GM18499 (cell line): ENCODE results near the gene SLC2A13.
"Not testable (repeated sequence)": the region's sequence is repeated elsewhere in the genome, so short reads cannot be mapped to it uniquely, and the experiment has no call there.

Experiments used
- ATAC-seq: cut with Tn5 transposase; IDR thresholded peaks from one replicate; pipeline ENCODE4 v1.9.1; 2021; ENCODE audit warnings: moderate number of reproducible peaks; ENCODE audit not compliant: insufficient read depth, unreplicated experiment

The SLC2A13 gene

DNA sequence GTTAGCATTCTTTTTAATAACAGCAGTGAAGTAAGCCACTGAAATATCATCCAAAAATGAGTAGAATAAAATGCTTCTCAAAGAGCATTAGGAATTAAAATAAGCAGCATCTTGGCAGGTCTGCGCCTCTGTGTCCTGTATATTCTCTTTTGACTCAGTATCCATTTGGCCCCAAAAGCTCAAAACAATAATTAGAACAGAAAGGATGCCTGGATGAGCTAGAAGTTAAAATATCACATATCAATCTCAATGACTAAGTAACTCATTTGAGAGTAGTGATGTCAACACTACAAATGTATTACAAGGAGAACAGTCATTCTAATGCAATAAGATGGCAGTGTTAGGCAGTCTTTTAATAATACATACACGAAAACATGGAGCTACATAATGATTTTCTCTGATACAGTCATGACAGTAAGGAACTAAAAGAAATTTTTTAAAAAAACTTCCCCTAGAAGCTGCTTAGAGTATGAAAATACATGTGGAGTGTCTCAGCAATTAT, 325.4 kb downstream of the SLC2A13 start:
- no peak for ATAC-seq

DNA sequence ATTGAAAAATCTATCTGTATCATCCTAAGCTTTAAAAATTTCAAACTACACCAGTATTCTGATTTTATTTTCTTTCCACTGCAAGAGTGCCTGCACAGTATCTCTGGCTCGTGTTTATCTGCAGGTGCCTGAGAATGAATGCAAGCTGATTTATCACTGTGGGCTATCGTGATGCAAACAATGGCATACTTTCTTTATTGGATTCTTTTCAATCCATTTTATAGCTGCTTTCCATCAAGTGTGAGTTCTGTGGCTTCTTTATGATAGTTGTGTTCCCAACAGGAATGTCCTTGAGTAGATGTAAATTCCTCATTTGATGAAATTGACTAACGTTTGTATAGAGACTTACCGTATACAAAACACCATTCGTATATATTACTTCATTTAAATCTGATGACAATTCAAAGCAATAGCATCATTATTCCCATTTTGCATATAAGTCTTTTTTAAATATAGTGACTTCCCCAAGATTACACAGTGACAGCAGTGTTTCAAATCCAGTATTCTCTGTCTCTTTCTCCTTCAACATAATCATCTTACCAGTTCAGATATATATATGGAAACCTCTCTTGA, 326.0 kb downstream of the SLC2A13 start:
- no peak for ATAC-seq

DNA sequence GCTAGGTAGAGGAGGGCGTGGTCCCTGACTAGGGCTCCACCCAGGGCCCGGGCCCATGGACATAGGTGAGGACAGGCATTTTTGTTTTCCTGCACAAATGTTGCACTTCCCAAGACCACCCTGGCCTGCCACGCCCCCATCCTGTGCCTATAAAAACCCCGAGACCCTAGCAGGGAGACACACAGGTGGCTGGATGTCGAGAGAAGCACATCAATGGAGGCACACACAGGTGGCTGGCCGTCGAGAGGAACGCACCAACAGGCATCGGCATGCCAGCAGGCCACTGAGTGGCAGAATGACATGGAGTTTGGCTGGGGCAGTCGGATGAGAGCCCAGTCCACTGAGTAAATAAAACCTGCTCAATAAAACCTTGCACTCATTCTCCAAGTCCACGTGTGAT, 328.4 kb downstream of the SLC2A13 start:
- ATAC-seq = no peak

DNA sequence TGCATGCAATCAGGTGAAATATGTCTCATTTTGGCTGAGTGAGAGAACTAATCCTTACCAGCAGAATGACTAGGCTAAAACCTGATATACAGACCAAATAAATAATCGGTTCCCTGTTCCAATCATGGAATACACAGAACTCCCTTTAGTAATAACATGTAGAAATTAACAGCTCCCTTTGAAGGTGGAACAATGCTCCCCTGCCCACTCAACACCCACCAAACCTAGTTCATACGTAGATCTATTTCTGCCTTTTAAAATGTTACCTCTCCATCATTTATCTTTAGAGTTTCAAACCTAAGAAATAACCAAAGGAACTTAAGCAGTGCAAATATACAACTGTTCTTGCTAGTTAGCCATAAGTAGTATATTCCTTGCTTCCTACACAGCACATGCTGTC, 332.6 kb downstream of the SLC2A13 start:
- ATAC-seq = no peak

DNA sequence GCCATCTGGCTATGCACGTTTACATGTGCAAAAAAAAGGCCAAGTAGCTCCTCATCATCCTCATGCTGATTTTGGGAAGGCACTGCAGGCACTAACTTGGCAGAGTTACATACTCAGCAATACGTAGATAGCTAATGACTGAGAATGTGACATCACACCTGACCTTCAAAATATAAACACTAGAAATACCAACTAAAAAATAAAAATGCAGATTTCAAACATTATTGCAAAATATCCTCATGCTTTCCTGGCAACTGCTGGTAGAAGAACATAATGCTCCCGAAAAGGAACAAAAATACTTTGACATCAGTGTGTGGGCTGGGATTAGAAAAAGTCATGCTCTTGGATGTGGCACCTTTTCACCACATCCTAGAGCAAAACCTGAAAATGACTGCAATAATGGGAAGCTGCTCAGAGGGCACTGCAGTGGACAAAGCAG, 333.0 kb downstream of the SLC2A13 start:
- no peak for ATAC-seq

DNA sequence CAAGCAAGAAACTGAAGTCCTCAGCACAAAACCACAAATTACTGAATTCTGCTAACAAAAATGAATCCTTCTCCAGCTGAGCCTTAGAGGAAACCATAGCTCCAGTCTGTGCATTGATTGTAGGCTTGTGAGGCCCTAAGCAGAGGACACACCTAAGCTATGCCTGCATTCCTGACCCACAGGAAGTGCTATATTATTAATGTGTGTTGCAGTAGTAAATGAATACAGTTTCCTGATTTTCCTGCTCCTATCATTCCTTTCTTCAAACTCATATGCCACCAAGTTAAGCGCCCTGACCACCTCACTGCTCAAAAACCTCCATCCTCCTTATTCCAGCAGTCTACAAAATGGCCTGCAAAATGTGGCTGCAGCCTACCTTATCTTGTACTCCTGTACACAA, 334.4 kb downstream of the SLC2A13 start:
- no peak for ATAC-seq

DNA sequence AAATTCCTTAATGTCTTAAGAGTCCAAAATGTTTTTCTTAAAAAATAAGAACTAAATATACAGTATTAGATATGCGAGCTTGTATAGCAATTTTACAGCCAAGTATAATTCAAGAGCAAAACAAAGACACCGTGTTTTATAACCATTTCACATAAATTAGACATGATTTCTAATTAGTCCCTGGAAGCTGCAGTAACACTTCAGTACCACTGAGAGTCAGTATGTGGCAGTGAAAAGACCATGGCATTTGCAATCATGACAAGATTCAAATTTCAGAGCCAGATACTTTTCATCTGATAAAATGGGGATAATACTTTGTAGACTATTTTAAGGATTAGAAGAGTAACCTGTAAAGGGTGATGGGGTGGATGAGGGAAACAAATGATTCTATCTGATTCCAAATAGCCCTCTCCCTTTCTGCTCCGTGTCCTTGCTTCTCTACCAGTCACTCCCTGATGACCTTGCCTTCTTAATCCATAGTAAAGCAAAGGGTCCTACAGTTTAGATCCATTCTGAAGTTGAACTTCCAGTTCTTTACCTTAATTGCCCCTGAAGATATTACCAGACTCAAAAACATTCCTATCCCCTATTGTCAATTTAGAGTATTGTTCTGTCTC, 340.8 kb downstream of the SLC2A13 start:
- ATAC-seq = no peak

DNA sequence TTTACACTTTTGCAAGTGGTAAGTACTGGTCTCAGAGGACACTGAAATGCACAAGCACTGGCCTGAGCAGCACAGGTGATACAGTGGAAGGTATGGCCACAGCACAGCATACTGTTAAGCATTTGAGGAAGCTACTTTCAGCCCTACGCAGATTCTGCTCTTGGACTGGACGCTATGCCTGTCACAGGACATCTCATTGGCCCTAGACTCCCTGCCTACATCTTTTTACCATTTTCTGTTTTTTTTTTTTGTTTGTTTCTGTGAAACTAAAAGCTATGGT, 342.1 kb downstream of the SLC2A13 start:
- ATAC-seq = no peak

DNA sequence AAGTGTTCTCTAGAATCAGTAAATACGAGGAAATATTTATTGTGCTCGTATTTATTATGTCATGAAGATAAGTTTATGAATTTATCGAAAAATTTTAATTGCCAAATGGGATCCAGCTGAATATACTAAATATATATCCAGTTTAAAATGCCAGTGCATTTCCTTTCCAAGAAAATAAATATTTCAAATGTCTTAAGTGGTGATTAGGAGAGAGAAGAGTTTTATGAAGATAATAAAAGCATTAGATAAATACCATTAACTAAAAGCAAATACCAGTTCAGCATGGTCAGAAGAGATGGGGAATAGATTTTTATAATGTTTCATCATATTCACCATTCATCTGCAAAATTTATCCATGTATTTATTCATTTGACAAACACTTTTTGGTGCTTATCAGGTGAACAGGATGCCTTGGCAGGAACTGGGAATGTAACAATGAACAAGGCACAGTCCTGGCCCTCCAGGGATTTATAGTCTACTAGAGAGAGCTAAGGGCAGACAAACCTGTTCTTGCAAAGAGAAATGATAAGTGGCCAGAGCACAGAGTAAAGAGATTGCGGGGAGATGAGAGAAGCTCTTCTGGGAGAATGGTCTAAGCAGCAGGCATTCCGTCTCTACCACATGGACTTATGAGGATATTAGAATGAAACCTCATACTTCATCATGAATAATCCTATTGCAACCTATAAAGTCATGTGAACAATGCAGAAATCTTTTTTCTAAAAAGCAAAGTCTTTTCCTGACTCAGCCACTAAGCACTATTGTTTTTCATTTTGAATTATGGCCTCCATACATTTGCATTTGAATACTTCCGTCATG, 342.6 kb downstream of the SLC2A13 start:
- no peak for ATAC-seq

DNA sequence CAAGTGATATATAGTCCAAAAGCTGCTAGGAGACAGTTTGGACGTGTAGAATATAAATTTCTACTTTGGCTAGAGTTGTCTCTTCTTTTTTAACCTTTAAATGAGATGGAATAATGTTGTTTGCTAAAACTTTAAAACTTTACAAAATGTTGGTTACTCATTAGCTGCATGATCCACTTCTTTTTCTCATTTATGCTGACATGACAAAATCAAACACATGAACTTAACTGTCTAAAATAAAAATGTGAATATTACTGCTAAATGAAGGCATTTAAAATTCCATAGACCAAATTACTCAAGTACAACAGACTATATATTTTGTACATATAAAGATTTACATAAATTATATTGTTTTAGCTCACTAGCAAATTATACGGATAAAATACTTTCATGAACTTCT, 350.4 kb downstream of the SLC2A13 start:
- no peak for ATAC-seq

DNA sequence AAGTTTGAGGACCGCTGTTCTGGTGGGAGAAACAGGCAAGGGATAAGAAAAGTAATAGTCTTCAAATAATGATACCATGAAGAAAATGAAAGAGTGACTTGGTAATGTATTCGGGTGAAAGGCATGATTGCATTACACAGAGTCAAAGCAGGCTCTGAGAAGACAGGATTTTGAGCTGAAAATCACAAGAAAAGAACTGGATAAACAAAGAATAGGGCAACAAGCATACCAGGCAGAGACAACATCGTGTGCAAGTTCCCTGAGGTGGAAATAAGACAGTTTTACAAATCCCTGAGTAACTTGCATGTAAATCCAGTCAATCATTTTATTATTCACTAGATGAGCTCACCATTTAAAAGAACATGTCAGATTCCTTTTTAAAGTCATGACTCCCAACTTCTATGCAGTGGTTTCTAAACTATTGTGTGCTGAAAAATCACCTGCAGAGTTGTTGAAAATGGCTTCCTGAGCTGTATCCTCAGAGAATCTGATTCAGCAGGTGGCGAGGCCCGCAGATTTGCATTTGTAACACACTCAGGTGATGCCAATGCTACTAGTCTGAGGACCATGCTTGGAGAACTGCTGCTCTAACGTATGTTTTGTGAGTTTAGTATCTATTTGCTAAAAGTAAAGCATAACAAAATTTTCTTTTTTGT, 353.3 kb downstream of the SLC2A13 start:
- no peak for ATAC-seq

DNA sequence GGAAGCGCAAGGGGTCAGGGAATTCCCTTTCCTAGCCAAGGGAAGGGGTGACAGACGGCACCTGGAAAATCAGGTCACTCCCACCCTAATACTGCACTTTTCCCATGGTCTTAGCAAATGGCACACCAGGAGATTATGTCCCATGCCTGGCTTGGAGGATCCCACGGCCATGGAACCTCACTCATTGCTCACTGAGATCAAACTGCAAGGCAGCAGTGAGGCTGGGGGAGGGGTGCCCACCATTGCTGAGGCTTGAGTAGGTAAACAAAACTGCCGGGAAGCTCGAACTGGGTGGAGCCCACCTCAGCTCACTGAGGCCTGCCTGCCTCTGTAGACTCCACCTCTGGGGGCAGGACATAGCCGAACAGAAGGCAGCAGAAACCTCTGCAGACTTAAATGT, 359.7 kb downstream of the SLC2A13 start:
- not testable (repeated sequence) for ATAC-seq

DNA sequence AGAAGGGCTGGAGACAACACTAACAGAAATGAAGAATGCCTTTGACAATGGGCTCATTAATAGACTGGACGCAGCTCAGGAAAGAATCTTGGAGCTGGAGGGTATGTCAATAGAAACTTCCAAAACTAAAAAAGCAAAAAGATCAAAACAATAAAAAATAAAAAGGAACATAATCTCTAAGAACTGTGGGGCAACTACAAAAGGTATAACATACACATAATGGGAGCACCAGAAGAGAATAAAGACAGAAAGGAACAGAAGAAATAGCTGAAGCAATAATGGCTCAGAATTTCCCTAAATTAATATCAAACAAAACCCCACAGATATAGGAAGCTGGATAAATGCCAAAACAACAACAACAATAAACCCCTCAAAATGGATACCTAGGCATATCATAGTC, 362.2 kb downstream of the SLC2A13 start:
- no peak for ATAC-seq

DNA sequence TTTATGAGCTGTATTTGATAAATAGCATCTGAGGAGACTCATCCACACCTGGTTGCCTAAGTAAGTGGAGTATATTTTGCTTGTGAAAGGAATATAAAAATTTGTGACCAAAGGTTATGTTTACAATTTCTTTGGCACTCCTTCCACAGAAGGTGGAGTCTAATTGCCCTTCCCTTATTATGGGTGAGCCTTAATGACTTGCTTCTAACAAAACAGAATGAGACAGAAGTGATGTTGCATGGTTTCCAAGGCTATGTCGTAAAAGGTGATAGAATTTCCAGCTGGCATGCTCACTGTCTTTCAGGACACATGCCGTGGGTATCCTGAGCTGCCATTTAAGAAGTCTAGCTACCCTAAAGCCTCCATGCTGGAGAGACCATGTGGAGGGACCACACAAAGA, 369.5 kb downstream of the SLC2A13 start:
- no peak for ATAC-seq

DNA sequence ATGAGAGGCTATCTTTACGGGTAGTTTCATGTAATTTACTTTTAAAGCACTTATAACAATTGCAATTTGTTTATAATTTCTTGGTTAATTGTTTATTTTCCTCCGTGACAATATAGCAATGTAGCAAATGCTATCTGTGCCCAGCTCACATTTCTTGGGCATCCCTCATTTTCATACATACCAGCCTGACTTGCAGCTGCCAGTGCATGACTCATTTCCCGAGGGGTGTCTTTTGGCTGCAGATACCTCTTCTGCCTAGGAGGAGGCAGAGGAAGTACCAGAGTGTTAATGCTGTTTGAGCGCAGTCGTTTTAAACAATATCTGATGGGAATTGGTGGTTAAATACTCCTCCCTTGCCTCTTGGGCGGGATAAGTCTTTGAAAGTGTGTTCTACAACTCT, 382.1 kb downstream of the SLC2A13 start:
- ATAC-seq = no peak

DNA sequence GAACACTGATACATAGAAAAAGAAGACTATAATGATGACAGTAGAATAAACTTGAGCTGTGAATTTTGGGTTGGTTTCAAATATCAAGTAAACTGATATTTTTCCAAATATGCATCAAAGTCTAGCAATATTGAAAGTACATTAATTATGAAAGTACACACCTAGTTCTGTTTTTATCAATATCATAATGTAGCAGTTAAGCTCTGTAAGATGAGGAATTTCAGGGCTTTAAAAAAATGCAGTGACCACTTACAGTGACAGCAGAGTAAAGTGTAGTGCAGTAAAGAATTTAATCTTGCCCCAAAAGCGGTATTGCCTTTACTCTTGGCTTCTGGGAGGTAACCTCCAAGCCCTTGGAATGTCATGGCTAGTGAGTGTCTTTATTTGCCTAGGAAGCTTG, 383.4 kb downstream of the SLC2A13 start:
- no peak for ATAC-seq

DNA sequence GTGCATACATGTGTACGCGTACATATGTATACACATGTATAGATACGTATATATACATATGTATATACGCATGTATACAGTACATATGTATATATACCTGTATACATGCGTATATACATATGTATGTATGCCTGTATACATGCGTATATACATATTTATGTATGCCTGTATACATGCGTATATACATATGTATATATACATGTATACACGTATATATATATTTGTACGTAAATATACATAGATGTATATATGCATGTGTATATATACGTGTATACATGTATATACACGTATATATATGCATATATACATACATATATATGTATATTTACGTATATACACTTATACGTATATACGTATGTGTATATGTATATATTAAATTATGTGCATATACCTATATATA, 392.3 kb downstream of the SLC2A13 start:
- no peak for ATAC-seq

DNA sequence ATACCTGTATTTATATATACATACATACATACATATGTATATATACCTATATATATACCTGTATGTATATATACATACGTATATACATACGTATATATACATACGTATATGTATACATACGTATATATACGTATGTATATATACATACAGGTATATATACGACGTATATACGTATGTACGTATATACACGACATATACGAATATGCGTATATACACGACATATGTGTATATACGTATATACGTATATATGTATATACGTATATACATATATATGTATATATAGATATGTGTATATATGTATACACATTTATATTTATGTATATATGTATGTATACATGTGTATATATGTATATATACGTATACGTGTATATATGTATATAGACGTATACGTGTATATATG, 393.5 kb downstream of the SLC2A13 start:
- ATAC-seq = no peak
